ENCODE measurements around the gene LRRK2. TPM values are rescaled to one million over a fixed set of nuclear protein-coding genes. Genes with fewer than 3 reads are reported as not detected.

Gene LRRK2
- total RNA-seq, 2 donors from 2014 or later: 8.2 to 13.7 TPM

DNA sequence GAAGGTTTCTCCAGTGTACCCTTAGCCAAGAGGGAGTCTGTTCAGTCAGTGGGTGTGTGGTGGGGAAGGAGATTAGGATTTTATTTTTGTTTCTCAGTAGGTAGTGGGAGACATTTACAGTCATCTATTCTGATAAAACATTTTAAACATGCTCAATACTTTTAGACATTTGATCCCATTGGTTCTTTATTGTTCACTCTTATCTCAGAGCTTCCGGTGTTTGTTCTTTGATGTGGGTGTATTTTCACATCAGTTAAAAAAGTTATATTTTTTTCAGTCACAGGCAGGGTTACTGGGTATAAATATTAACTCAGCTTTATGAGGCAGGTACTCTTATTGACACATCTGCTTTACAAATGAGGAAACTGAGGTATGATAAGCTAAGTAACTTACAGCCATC is 43.3 kb upstream of the LRRK2 start:
- 40 to 50% methylated on average over 1 of the region's 1 CpG for WGBS, 2 donors
- Histone ChIP-seq H3K27ac (no peak overlapping the region), H3K27me3 (no peaks in the 10 kb centered on the region), H3K9me3 (no peaks in the 10 kb centered on the region), H3K36me3 (replicated peaks in 1 of 2; ENCODE audit: insufficient read depth in 1 of 2, low read depth in 2 of 2) (no peaks in the 10 kb centered on the region), H3K4me1 (no peaks in the 10 kb centered on the region), H3K4me3 (no peak overlapping the region)
- ATAC-seq: no peak
- intact Hi-C loops (cut with DNase I): no loop called here
- DNase-seq: no peak
- TF ChIP-seq, protein P1, sequence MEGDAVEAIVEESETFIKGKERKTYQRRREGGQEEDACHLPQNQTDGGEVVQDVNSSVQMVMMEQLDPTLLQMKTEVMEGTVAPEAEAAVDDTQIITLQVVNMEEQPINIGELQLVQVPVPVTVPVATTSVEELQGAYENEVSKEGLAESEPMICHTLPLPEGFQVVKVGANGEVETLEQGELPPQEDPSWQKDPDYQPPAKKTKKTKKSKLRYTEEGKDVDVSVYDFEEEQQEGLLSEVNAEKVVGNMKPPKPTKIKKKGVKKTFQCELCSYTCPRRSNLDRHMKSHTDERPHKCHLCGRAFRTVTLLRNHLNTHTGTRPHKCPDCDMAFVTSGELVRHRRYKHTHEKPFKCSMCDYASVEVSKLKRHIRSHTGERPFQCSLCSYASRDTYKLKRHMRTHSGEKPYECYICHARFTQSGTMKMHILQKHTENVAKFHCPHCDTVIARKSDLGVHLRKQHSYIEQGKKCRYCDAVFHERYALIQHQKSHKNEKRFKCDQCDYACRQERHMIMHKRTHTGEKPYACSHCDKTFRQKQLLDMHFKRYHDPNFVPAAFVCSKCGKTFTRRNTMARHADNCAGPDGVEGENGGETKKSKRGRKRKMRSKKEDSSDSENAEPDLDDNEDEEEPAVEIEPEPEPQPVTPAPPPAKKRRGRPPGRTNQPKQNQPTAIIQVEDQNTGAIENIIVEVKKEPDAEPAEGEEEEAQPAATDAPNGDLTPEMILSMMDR (IDR thresholded peaks at IDR 0.05): no peak
- no peak for TF ChIP-seq POLR2A (IDR thresholded peaks at IDR 0.05)

GRCh38 chr12:40183715-40184114 is 41.1 kb upstream of the LRRK2 start:
- Histone ChIP-seq H3K27ac (no peak overlapping the region), H3K36me3 (replicated peaks in 1 of 2; ENCODE audit: insufficient read depth in 1 of 2, low read depth in 2 of 2) (no peaks in the 10 kb centered on the region), H3K4me1 (no peaks in the 10 kb centered on the region), H3K9me3 (no peaks in the 10 kb centered on the region), H3K4me3 (no peak overlapping the region), H3K27me3 (no peaks in the 10 kb centered on the region)
- DNase-seq: no peak
- no peak for ATAC-seq
- TF ChIP-seq, protein P1 (IDR thresholded peaks at IDR 0.05): no peak
- no peak for TF ChIP-seq POLR2A (IDR thresholded peaks at IDR 0.05)
- intact Hi-C loops (cut with DNase I): no loop called here
- WGBS, 2 donors: 84 to 88% methylated on average over 1 of the region's 1 CpG

GRCh38 chr12:40184493-40185302 is 40.1 kb upstream of the LRRK2 start:
- TF ChIP-seq POLR2A (IDR thresholded peaks at IDR 0.05): no peak
- TF ChIP-seq, protein P1 (IDR thresholded peaks at IDR 0.05): no peak
- no peak for DNase-seq
- no peaks in the 10 kb centered on the region for H3K9me3 ChIP-seq
- WGBS, 2 donors: 50 to 54% methylated on average over 4 of the region's 4 CpGs
- intact Hi-C loops (cut with DNase I): no loop called here
- no peak for ATAC-seq
- H3K27ac ChIP-seq: no peak overlapping the region
- no peaks in the 10 kb centered on the region for H3K27me3 ChIP-seq
- no peaks in the 10 kb centered on the region for H3K36me3 ChIP-seq (replicated peaks in 1 of 2; ENCODE audit: insufficient read depth in 1 of 2, low read depth in 2 of 2)
- H3K4me1 ChIP-seq: no peaks in the 10 kb centered on the region
- H3K4me3 ChIP-seq: no peak overlapping the region

DNA sequence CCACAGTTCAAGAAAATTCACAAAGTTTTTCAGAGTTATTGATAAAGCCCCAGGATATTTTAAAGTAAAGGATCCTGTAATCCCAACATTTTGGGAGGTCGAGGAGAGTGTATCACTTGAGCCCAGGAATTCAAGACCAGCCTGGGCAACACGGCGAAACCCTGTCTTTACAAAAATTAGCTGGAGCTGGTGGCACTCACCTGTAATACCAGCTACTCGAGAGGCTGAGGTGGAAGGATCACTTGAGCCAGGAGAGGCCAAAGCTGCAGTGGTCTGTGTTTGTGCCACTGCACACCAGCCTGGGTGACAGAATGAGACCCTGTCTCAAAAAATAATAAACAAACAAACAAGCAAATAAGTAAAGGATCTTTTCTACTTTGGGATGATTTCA is 39.5 kb upstream of the LRRK2 start:
- WGBS, 2 donors: 90 to 91% methylated on average over 4 of the region's 4 CpGs
- H3K27ac ChIP-seq: no peak overlapping the region
- no peaks in the 10 kb centered on the region for H3K36me3 ChIP-seq (replicated peaks in 1 of 2; ENCODE audit: insufficient read depth in 1 of 2, low read depth in 2 of 2)
- ATAC-seq (no peak), DNase-seq (no peak)
- H3K9me3 ChIP-seq: no peaks in the 10 kb centered on the region
- H3K27me3 ChIP-seq: no peaks in the 10 kb centered on the region
- intact Hi-C loops (cut with DNase I): no loop called here
- TF ChIP-seq POLR2A (IDR thresholded peaks at IDR 0.05): no peak
- TF ChIP-seq, protein P1 (IDR thresholded peaks at IDR 0.05): no peak
- H3K4me3 ChIP-seq: no peak overlapping the region
- no peaks in the 10 kb centered on the region for H3K4me1 ChIP-seq

All from body of pancreas (tissue), 4 donors.